HTERT RPE-1 (cell line): ENCODE results near the gene MPND.

Experiments used
- in situ Hi-C: fragments of 300-500 bp; cut with MboI; formaldehyde crosslinking; loops from 4 replicates; pipeline ENCODE4 v1.14.3; 2020; ENCODE audit warnings: low sequenced_read_pairs

MPND gene

GRCh38 chr19:4376991-4377781 is 33.8 kb downstream of the MPND start:
- in situ Hi-C loops: no loop called here

- in situ Hi-C loops: no loop called here
Observed at GRCh38 chr19:4378886-4379285, 35.5 kb downstream of the MPND start.

- in situ Hi-C loops: no loop called here
Observed at GRCh38 chr19:4379383-4380253, 36.3 kb downstream of the MPND start.

DNA sequence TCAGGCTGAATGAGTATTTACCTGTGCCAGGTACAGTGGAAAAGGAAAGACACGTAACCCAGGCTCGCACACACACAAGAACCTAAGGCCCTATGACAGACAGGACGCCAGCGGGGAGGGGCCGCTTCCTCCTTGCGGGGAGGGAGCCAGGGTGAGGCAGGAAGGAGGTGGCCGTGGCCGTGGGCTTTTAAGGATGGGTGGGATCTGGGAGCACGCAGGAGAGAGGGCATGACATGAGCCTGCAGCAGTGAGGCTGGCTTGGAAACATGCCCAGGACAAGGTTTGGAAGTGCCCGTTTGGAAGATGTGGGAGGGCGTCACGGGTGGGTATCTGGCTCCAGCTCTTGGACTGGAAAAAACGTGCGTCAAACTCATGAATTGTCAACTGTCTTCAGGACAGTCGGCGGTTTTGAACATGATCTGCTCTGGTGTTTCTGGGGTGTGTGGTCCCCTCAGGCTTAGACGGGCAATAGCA is 36.9 kb downstream of the MPND start:
- in situ Hi-C loops: no loop called here

- in situ Hi-C loops: no loop called here
Observed at GRCh38 chr19:4385291-4386040, 42.1 kb downstream of the MPND start.

DNA sequence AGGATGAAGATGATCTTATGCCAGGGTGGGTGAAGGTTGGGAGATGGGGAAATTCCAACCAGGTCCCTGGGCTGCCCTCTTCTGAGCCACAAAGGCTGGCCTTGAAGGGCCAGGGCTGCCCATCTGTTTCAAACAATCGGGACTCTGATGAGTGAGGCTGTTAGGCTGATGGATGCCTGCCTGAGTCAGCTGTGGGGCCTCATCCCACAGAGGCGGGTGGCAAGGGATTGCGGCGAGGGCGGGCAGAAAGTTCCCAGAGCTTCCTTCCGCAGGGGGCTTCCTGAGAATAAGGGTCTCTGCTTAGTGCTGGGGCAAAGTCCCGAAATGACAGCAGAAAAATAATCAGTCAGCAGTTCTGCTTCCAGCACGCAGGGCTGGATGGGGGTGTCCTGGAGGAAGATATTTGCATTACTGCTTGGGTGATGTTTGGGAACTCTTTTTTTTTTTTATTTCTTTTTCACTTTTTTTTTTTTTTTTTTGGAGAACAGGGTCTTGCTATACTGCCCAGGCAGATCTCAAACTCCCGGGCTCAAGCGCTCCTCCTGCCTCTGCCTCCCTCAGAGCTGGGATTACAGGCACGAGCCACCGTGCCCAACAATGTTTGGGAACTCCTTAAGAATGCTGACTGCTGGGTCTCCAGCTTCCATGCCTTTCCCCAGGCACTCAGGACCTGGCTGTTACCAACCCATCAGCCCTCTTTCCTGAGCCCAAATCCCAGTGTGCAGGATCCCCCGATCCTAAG is 42.9 kb downstream of the MPND start:
- in situ Hi-C loops: no loop called here

DNA sequence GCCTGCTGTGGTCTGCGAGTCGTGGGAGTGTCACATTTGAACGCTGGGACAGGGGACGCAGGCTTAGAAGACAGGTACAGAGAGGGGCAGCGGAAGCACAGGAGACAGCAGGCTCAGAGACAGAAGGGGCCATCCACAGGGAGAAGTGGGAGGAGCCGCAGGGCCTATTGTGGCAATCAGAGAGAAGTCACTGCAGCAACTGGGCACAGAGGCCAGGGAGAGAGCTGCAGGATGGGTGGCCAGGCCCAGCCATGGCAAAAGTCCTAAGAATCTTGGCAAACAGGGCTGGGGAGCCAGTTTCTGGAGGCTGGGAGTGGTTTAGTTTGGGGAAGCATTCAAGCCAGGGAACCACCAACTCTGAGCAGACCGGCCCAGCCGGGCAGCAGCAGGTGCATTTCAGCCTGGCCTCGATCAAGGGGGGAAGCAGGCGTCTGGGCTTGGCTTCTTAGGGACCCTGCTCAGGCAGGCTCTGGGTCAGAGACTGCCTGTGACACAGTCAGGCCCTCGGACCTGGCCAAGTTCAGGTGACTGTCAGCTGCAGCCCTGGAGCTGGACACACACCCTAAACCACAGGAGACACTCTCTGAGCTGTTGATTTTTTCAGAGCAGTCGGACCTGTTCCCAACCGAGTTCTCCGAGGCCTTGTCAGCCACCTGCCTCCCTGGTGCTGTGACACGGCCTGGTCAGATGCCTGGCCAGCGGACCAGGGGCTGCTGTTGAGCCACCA is 45.1 kb downstream of the MPND start:
- in situ Hi-C loops: no loop called here

GRCh38 chr19:4389064-4389375 is 45.7 kb downstream of the MPND start:
- in situ Hi-C loops: no loop called here

DNA sequence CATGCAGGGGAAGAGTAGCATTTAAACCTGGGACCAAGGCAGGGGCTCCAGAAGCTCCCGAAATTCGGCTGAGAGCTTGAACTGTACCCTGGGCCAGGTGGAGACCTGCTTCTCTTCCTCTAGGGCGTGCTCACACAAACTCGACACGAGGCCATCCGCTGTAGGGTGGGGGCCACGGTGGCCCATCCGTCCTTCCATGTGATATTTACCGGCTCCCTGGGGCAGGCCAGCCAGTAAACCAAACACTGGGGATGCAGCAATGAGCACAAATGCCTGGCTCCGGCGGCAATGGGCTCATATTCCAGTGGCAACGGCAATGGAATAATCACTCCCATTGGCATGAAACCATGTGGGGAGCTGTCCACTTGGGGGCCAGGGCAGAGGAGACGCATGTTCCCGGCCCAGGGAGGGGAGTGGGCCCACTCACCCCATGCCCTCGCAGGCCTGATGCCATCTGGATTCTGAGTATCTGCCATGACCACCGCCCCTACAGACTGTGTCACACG is 46.2 kb downstream of the MPND start:
- in situ Hi-C loops: no loop called here

DNA sequence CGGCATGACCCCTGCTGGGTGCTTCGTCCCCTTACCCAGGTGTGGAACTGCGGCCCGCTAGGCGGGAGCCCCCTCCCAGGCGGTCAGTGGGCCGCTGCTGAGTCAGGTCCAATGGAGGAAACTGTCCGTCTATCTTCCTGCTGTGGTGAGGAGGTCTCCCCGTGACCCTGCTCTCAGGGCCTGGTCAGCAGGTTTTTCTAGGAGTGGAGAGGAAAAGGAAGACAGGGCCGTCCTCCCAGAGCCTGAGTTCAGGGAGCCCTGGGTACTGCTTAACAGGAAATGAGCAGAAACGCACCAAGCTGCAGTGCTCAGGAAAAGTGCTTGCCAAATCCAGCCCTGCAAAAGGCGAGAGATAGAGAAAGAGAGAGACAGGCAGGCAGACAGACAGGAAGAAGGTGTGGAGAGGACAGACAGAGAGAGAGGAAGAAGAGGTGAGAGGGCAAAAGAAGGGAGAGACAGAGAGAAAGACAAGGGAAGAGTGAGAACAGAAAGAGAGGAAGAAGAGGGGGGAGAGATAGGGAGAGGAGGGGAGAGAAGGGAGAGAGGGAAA is 46.7 kb downstream of the MPND start:
- in situ Hi-C loops: no loop called here

DNA sequence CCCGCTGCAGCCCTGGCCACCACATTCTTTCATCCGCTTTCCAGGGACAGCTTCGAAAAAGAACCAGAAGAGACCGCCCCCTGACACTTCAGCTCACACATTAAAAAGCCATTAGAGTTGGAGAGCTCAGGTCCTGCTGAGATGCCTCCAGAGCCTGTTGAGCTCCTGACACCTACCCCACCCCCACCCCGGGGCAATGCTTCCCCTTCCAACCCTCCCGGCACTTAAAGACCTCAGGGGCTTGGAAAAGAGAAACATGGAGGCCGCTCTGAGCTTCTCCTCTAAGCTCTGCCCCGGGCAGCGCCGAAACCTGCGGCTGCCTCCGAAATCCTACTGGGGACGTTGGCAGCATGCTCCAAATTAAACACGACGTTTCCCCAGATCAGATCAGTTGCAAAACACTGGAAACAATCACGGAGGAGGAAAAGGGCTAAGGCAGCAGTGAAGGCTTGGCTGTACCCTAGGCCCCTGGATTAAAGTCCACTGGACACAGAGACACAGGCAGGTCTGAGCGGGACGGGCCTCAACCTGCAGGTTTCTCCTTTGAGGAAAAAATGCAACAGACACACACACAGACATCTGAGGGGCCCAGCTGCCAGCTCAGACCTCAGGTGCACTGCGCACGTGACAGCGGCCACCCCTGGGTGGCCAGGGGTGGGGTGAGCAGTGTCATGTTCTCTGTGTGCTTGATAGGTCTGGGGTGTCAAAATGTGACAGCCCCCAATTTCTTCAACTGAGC is 47.4 kb downstream of the MPND start:
- in situ Hi-C loops: no loop called here

GRCh38 chr19:4391306-4391693 is 47.9 kb downstream of the MPND start:
- in situ Hi-C loops: no loop called here

DNA sequence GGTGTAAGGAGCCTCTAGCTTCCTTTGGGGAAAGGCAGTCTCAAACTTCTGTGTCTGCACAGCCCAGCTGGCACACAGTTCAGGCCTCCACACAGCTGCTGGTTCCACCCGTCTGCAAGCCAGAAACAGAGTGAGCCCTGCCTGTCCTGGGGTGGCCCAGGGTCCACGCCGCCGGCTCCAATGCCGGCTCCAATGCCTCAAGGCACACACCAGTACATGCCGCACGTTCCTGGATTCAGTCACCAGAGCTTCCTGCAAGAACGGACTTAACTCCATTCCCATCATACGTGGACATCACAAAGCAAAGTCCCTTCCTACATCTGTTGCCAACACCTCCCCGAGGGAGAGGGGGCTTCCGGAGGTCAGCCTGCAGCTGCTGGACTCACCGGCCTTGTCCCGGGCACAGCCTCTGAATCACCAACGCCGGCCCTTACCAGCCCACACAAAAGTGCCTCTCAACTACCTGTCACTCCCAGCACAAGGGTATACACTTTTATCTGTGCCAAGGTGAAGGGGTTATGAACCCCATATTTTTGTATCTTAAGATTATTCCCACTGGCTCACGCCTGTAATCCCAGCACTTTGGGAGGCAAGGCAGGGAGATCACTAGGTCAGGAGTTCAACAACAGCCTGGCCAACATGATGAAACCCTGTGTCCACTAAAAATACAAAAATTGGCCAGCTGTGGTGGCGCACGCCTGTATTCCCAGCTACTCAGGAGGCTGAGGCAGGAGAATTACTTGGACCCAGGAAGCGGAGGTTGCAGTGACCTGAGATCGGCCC is 48.5 kb downstream of the MPND start:
- in situ Hi-C loops: no loop called here

DNA sequence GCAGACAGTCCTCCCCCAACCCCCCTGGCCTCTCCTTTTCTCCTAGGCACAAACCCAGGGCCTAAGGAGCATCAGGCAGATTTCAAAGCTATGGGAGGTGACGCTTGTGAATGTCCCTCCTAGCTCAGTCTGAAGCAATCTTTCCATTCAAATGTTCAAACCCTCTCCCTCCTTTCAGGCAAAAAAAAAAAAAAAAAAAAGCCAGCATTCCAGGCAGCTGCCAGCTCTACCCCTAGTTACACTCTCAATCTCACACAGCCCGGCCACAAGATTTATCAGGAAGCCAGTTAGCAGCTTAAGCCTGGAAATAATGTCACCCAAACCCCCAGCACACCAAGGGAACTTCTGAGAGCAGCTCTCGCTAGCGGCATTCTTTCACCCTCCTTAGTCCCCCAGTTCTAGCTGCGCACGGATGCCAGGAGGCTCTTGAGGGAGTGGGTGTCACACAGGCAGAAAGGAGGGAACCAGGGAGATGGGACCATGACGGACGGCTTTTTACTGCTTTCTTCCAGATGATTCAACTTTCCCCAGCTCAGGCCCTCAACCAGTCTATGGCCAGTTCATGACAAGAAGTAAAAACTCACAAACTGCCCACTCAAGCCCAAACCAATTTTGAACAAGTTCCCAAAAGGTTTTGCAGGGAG is 50.7 kb downstream of the MPND start:
- in situ Hi-C loops: no loop called here

DNA sequence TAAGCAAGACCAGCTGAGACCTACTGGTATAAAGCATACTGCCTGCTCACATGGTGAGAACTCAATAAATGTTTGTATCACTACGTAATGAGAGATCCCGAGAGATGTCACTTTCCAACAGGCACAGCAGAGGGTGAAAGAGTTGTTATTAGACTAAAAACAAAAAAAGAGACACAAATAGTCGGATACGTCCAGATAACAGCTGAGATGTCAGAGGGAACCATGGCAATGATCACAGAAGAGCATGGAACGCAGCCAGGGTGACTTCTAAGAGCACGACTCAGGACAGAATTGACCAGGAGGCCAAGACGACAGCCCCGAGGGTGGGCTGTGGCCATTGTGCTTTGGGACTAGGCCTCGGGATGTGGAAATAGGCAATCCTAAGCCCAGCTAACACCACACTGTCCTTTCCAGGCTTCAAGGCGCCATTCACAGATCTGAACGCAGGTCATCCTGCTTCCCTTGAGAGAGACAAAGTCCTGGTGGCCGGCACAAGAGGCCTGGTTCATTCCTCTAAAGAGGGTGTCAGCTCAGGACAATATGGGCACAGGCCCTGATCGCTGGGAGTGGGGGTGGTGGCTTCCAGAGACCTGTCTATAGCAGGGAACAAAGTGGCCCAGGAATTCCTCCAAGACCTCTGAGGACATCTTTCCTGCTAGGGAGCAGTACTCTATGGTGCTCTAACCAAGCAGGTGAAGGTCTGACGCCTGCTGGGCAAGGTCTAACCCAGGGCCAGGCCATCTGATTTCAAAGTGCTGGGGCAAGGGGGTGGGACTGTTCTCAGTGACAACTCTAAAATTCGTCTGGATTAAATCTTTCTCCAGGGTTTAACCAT is 53.8 kb downstream of the MPND start:
- in situ Hi-C loops: no loop called here

- in situ Hi-C loops: no loop called here
Observed at GRCh38 chr19:4399812-4400134, 56.4 kb downstream of the MPND start.
